Measurements from ENCODE around the gene ADAD2.

ADAD2 gene

GRCh38 chr16:84177741-84178073 lies 13.2 kb upstream of the ADAD2 start:
- no peak for DNase-seq

- no peak for DNase-seq
Observed at GRCh38 chr16:84178146-84178765, 12.7 kb upstream of the ADAD2 start.

GRCh38 chr16:84178892-84179611 lies 11.9 kb upstream of the ADAD2 start:
- no peak for DNase-seq

GRCh38 chr16:84179612-84180320 lies 11.2 kb upstream of the ADAD2 start:
- no peak for DNase-seq

GRCh38 chr16:84180519-84181140 lies 10.3 kb upstream of the ADAD2 start:
- DNase-seq = no peak

GRCh38 chr16:84181144-84181915 lies 9.6 kb upstream of the ADAD2 start:
- DNase-seq = no peak

- no peak for DNase-seq
Observed at GRCh38 chr16:84182104-84182503, 8.9 kb upstream of the ADAD2 start.

GRCh38 chr16:84182680-84183571 lies 8.0 kb upstream of the ADAD2 start:
- no peak for DNase-seq

- DNase-seq = no peak
Observed at GRCh38 chr16:84183572-84183875, 7.4 kb upstream of the ADAD2 start.

- no peak for DNase-seq
Observed at GRCh38 chr16:84183911-84184591, 6.9 kb upstream of the ADAD2 start.

GRCh38 chr16:84184775-84185174 lies 6.2 kb upstream of the ADAD2 start:
- DNase-seq = no peak

GRCh38 chr16:84186685-84187437 lies 4.1 kb upstream of the ADAD2 start, which contains the start of gene TAF1C:
Gene TAF1C, minus strand, starts transcription at chr16:84187057. Its CDS starts 2,069 bp downstream, at chr16:84184988.
- DNase-seq = peak in 1 of 2 experiments; percentile 40

GRCh38 chr16:84191466-84191865 lies 509 bp downstream of the ADAD2 start:
- DNase-seq = no peak

GRCh38 chr16:84193480-84193879 lies 2.5 kb downstream of the ADAD2 start:
- DNase-seq = no peak

- DNase-seq = no peak
Observed at GRCh38 chr16:84194018-84194417, 3.1 kb downstream of the ADAD2 start.

- DNase-seq = no peak
Observed at GRCh38 chr16:84194470-84195200, 3.7 kb downstream of the ADAD2 start.

GRCh38 chr16:84195201-84196093 lies 4.5 kb downstream of the ADAD2 start:
- DNase-seq = no peak

- DNase-seq = no peak
Observed at GRCh38 chr16:84196101-84196500, 5.1 kb downstream of the ADAD2 start.
